A673 (cell line): ENCODE measurements around the gene BLID.

Experiments used
- EZH2 ChIP-seq: fragments of 200-600 bp; sonication (generic); IDR thresholded peaks from 2 replicates; pipeline ENCODE4 v1.6.1; 2017; ENCODE audit warnings: borderline replicate concordance, low read depth, mild to moderate bottlenecking, mixed read lengths, antibody characterized with exemption, low read length; ENCODE audit not compliant: poor library complexity, severe bottlenecking
- TF ChIP-seq, protein P1 (sequence below): fragments of 300-800, 200-600 bp; sonication (generic); conservative IDR thresholded peaks from 2 replicates; pipeline ENCODE4 v1.5.1; 2017; ENCODE audit warnings: low read depth, mild to moderate bottlenecking, antibody characterized with exemption, low read length, moderate library complexity, mixed read lengths

DNA sequence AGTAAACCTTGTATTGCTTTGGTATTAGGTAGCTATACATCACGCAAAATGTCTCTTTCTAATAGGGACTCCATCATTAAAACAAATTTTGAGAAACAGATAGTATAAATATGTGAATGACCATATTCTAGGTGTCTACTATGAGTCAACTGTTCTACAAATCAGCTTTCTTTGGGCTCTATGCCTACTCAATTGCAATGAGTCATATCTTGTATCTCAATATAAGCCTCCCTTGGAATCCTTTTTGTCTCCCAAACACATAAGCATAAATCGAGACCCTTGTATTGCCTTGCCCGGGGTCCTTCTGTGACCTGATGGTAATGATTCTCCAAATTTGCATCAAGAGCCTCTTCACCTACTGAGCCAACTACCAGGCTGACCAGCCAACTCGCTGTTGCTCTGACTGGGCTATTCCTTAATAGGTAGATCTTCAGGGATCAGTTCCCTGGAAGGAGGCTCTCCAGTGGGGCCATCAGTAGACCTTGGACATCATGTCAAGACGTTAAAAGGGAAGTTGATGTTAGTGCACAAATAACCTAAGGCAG lies 22.2 kb downstream of the BLID start:
- TF ChIP-seq, protein P1, sequence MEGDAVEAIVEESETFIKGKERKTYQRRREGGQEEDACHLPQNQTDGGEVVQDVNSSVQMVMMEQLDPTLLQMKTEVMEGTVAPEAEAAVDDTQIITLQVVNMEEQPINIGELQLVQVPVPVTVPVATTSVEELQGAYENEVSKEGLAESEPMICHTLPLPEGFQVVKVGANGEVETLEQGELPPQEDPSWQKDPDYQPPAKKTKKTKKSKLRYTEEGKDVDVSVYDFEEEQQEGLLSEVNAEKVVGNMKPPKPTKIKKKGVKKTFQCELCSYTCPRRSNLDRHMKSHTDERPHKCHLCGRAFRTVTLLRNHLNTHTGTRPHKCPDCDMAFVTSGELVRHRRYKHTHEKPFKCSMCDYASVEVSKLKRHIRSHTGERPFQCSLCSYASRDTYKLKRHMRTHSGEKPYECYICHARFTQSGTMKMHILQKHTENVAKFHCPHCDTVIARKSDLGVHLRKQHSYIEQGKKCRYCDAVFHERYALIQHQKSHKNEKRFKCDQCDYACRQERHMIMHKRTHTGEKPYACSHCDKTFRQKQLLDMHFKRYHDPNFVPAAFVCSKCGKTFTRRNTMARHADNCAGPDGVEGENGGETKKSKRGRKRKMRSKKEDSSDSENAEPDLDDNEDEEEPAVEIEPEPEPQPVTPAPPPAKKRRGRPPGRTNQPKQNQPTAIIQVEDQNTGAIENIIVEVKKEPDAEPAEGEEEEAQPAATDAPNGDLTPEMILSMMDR, result no peak
- no peak for TF ChIP-seq EZH2
